ENCODE measurements around the gene CPSF2.

The CPSF2 gene

GRCh38 chr14:92121670-92122350 lies at the start of gene CPSF2, which contains the start of gene NDUFB1:
Gene CPSF2 (plus strand): TSS chr14:92121969. CDS start chr14:92130985, 9,016 bp downstream.
Gene NDUFB1 (minus strand): TSS chr14:92121706. CDS start chr14:92117637, 4,069 bp downstream.
- DNase-seq (ENCODE audit: low spot score), result peak; percentile 91

- no peak for DNase-seq (ENCODE audit: low spot score)
Measured at GRCh38 chr14:92074555-92074954, 47.2 kb upstream of the CPSF2 start.

- DNase-seq (ENCODE audit: low spot score), result no peak
Measured at GRCh38 chr14:92088494-92088893, 33.3 kb upstream of the CPSF2 start.

DNA sequence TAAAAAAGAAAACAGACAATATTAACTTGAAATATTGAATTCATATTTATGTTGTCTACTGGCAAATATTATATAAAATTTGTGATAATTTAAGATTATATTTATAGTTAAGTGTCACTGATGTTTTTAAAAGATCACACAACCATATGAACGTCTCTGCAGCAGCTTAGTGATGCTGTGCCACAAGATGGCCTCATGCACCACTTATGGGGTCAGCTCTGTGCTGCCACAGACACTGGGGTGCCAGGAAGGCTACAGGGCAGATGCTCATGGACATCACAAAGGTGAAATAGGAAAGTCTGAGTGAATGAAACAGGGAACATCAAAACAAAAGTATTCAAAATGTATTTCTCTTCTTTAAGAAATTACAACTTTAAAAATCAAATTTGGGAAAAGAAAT lies 28.4 kb upstream of the CPSF2 start:
- DNase-seq (ENCODE audit: low spot score), result no peak

DNA sequence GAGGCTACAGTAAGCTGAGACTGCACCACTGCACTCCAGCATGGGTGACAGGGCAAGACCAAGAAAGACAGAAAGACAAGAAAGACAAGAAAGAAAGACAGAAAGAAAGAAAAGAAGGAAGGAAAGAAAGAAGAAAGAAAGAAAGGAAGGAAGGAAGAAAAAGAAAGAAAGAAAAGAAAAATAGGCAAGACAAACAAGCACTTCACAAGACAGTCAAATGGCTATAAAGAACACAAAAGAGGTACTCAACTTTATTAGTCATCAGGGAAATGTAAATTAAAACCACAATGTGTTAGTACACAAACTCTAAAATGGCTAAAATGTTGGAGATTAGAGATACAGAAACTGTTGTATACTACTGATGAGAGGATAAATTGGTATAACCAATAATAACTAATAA lies 22.0 kb upstream of the CPSF2 start:
- no peak for DNase-seq (ENCODE audit: low spot score)

DNA sequence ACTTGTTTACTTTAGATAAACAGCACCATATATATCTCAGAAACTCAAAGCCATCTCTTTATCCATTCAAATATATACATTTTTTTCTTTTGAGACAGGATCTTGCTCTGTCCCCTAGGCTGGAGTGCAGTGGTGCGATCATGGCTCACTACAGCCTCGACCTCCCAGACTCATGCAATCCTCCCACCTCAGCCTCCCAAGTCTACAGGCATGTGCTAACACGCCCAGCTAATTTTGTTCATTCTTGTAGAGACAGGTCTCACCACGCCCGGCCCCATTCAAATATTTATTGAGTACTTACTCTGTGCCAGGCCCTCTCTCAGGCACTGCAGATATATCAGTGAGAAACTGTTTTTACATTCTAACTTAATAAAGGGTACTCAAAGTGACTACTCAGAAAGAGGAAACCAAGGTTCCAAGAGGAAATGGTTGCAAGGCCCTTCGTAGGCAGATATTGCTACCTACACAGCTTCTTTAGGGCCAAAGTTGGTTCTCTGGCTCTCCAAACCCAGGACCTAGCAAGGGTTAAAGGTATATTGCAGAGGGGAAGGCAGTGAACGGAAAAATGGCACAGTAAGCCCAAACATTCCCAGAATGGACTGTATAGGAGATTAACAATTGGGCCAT lies 18.3 kb upstream of the CPSF2 start:
- DNase-seq (ENCODE audit: low spot score), result no peak

- DNase-seq (ENCODE audit: low spot score), result no peak
Measured at GRCh38 chr14:92105073-92105892, 16.5 kb upstream of the CPSF2 start.

DNA sequence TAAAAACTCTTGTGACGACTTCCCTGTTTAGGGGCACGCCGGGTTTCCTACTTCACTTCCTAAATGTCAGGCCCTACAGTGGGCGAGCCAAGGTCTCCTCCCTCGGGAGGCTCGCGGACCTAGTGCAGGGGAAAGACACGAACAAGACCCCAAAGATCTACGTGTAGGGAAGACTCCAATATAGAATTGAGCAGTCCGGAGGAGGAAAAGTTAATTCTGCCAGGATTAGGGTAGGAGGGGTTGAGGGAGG lies 16.0 kb upstream of the CPSF2 start:
- peak; percentile 30 for DNase-seq (ENCODE audit: low spot score)

GRCh38 chr14:92106143-92106926 lies 15.4 kb upstream of the CPSF2 start, which contains the start of gene ATXN3:
Gene ATXN3 (minus strand): TSS chr14:92106582. CDS start chr14:92106552, 30 bp downstream.
- DNase-seq (ENCODE audit: low spot score), result peak; percentile 98

- DNase-seq (ENCODE audit: low spot score), result peak; percentile 40
Measured at GRCh38 chr14:92108345-92109254, 13.2 kb upstream of the CPSF2 start.

GRCh38 chr14:92109490-92109889 lies 12.3 kb upstream of the CPSF2 start:
- no peak for DNase-seq (ENCODE audit: low spot score)

DNA sequence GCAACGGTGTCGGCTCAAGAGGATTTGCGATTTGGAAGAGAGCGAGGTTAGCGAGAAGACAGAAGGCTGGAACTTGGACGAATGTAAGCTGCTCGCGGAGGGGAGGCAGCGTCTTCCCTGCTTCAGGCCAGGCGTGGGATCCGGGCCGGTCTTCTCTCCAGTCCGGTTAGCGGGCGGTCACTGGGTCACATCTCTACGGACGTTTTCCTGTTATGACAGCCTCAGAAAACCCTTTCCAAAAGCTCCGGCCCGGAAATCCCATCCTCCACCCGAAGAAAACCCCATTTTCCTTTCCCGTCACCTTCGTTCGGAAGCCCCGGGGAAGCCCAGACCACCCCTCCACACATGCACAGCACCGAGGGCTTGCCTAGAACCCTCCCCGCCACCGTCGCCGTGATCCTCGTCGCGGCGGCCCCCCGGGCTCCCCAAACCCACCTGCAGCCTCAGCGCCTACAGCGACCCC lies 531 bp upstream of the CPSF2 start:
- peak; percentile 52 for DNase-seq (ENCODE audit: low spot score)

GRCh38 chr14:92122351-92122677 lies 545 bp downstream of the CPSF2 start:
- peak; percentile 11 for DNase-seq (ENCODE audit: low spot score)

DNA sequence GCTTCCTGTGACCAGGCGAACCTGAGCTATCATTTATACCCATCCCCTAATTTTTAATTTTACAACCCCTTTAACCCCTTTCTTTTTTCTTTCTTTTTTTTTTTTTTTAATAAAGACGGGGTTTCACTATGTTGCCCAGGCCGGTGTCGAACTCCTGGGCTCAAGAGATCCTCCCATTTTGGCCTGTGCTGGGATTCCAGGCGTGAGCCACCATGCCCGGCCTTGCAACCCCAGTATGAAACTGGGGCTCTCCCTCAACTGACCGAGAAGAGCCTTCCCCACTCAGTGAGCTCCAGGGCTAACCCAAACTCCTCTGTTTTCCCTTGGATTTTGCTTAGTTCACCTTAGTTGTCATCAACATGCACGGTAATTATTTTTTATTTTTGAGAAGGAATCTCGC lies 992 bp downstream of the CPSF2 start:
- no peak for DNase-seq (ENCODE audit: low spot score)

- no peak for DNase-seq (ENCODE audit: low spot score)
Measured at GRCh38 chr14:92134456-92134855, 12.7 kb downstream of the CPSF2 start.

DNA sequence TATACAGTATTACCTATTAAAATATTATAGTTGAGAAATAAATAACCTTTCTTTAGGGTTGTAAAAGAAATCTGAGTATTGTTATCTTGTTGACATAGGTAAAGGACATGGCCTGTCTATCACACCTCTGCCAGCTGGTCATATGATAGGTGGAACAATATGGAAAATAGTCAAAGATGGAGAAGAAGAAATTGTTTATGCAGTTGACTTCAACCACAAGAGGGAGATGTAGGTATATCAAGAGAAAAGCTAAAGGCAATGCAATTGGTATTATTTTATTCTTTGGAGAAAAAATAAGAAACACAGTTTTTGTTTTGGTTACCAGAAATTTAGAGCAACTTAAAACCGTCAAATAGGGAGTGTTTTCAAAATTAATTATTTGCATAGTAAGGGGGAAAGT lies 13.5 kb downstream of the CPSF2 start:
- DNase-seq (ENCODE audit: low spot score), result peak; percentile 10

DNA sequence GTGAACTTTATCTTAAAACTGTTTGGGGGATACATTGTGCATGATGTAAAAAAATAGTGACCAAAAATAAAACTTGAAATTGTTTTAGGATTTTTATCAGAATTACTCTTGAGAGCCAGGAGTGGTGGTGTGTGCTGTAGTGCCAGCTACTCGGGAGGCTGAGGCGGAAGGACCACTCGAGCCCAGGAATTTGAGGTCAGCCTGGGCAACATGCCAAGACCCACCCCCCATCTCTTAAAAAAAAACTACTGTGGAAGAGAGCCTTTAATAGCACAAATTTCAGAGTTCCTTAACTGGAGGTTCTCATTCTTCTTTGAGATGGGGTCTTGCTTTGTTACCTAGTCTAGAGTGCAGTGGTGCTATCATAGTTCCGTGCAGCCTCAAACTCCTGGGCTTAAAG lies 21.5 kb downstream of the CPSF2 start:
- no peak for DNase-seq (ENCODE audit: low spot score)

- no peak for DNase-seq (ENCODE audit: low spot score)
Measured at GRCh38 chr14:92143962-92144361, 22.2 kb downstream of the CPSF2 start.

DNA sequence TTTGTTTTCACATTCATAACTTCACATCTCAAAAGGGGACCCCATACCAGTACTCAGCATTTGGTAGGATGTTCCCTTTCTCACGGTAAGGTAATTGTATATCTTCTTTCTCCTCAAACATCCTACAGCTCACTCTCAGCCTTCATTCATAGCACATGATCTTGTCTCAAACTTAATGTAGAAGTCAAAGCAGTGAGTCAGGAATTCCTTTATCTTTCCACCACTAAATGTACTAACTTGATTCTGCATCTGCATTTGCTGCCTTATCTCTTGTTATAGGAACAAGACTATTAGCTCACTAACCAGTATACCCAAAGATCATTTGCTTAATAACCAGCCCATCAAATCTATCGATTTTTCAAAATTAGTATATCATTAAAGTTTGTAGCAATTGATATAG lies 22.9 kb downstream of the CPSF2 start:
- no peak for DNase-seq (ENCODE audit: low spot score)

GRCh38 chr14:92153581-92153980 lies 31.8 kb downstream of the CPSF2 start:
- no peak for DNase-seq (ENCODE audit: low spot score)

GRCh38 chr14:92154283-92154942 lies 32.6 kb downstream of the CPSF2 start:
- DNase-seq (ENCODE audit: low spot score), result no peak
